NCI-H2029 (cell line): ENCODE data around the gene FEM1A.
"Not testable (repeated sequence)": the region's sequence is repeated elsewhere in the genome, so short reads cannot be mapped to it uniquely, and the experiment has no call there.

Experiments
- DNase-seq: peaks from one replicate; lab custom pipeline; 2025; lab: John Stamatoyannopoulos, UW

The FEM1A gene

GRCh38 chr19:4773047-4773640, 18.4 kb upstream of the FEM1A start:
- no peak for DNase-seq

GRCh38 chr19:4774136-4774535, 17.4 kb upstream of the FEM1A start:
- no peak for DNase-seq

GRCh38 chr19:4775627-4776152, 15.8 kb upstream of the FEM1A start:
- no peak for DNase-seq

- DNase-seq = no peak
Observed at GRCh38 chr19:4776436-4777211, 14.9 kb upstream of the FEM1A start.

GRCh38 chr19:4778124-4778523, 13.4 kb upstream of the FEM1A start:
- DNase-seq = not testable (repeated sequence)

- DNase-seq = no peak
Observed at GRCh38 chr19:4780860-4781259, 10.7 kb upstream of the FEM1A start.

- DNase-seq = no peak
Observed at GRCh38 chr19:4781801-4782200, 9.7 kb upstream of the FEM1A start.

- not testable (repeated sequence) for DNase-seq
Observed at GRCh38 chr19:4786412-4787016, 5.0 kb upstream of the FEM1A start.

GRCh38 chr19:4792019-4792865, 708 bp downstream of the FEM1A start:
- DNase-seq = not testable (repeated sequence)

- DNase-seq = not testable (repeated sequence)
Observed at GRCh38 chr19:4792866-4793195, 1.3 kb downstream of the FEM1A start.

GRCh38 chr19:4793278-4793677, 1.7 kb downstream of the FEM1A start:
- DNase-seq = not testable (repeated sequence)

GRCh38 chr19:4794971-4795370, 3.4 kb downstream of the FEM1A start:
- no peak for DNase-seq

- DNase-seq = no peak
Observed at GRCh38 chr19:4795400-4795799, 3.9 kb downstream of the FEM1A start.

GRCh38 chr19:4800591-4801081, 9.1 kb downstream of the FEM1A start:
- no peak for DNase-seq

- DNase-seq = no peak
Observed at GRCh38 chr19:4801085-4801619, 9.6 kb downstream of the FEM1A start.

- no peak for DNase-seq
Observed at GRCh38 chr19:4802711-4803110, 11.2 kb downstream of the FEM1A start.

GRCh38 chr19:4803736-4804695, 12.5 kb downstream of the FEM1A start:
- peak; percentile 22 for DNase-seq

GRCh38 chr19:4805140-4805539, 13.6 kb downstream of the FEM1A start:
- DNase-seq = not testable (repeated sequence)

- no peak for DNase-seq
Observed at GRCh38 chr19:4806384-4806783, 14.8 kb downstream of the FEM1A start.

GRCh38 chr19:4807188-4807587, 15.7 kb downstream of the FEM1A start:
- DNase-seq = no peak
